ENCODE results near the gene MED26.
A peak's percentile ranks its signal among the peaks of the same experiment; 100 is the strongest.

MED26 gene

GRCh38 chr19:16650821-16651220 is 22.8 kb upstream of the MED26 start:
- H3K4me3 ChIP-seq (ENCODE audit: low read depth, low read length): no peak overlapping the region

GRCh38 chr19:16649734-16650133 is 21.7 kb upstream of the MED26 start:
- no peak overlapping the region for H3K4me3 ChIP-seq (ENCODE audit: low read depth, low read length)

- no peak overlapping the region for H3K4me3 ChIP-seq (ENCODE audit: low read depth, low read length)
Measured at GRCh38 chr19:16645140-16645539, 17.1 kb upstream of the MED26 start.

GRCh38 chr19:16641695-16642094 is 13.7 kb upstream of the MED26 start:
- H3K4me3 ChIP-seq (ENCODE audit: low read depth, low read length): no peak overlapping the region

GRCh38 chr19:16640951-16641350 is 12.9 kb upstream of the MED26 start:
- no peak overlapping the region for H3K4me3 ChIP-seq (ENCODE audit: low read depth, low read length)

GRCh38 chr19:16638666-16639065 is 10.7 kb upstream of the MED26 start:
- no peak overlapping the region for H3K4me3 ChIP-seq (ENCODE audit: low read depth, low read length)

GRCh38 chr19:16637535-16637934 is 9.5 kb upstream of the MED26 start:
- H3K4me3 ChIP-seq (ENCODE audit: low read depth, low read length): no peak overlapping the region

GRCh38 chr19:16631465-16631864 is 3.5 kb upstream of the MED26 start:
- H3K4me3 ChIP-seq (ENCODE audit: low read depth, low read length): no peak overlapping the region

- H3K4me3 ChIP-seq (ENCODE audit: low read depth, low read length): peak overlapping the region; percentile 80
Measured at GRCh38 chr19:16628984-16629691, 1.1 kb upstream of the MED26 start.

- H3K4me3 ChIP-seq (ENCODE audit: low read depth, low read length): peak overlapping the region; percentile 93
Measured at GRCh38 chr19:16627928-16628182, 149 bp downstream of the MED26 start.

- peak overlapping the region; percentile 93 for H3K4me3 ChIP-seq (ENCODE audit: low read depth, low read length)
Measured at GRCh38 chr19:16627193-16627927, 644 bp downstream of the MED26 start.

GRCh38 chr19:16626796-16627192 is 1.2 kb downstream of the MED26 start:
- peak overlapping the region; percentile 93 for H3K4me3 ChIP-seq (ENCODE audit: low read depth, low read length)

GRCh38 chr19:16625163-16625958 is 2.6 kb downstream of the MED26 start:
- H3K4me3 ChIP-seq (ENCODE audit: low read depth, low read length): no peak overlapping the region

- H3K4me3 ChIP-seq (ENCODE audit: low read depth, low read length): no peak overlapping the region
Measured at GRCh38 chr19:16624236-16624635, 3.8 kb downstream of the MED26 start.

- no peak overlapping the region for H3K4me3 ChIP-seq (ENCODE audit: low read depth, low read length)
Measured at GRCh38 chr19:16623576-16623975, 4.4 kb downstream of the MED26 start.

GRCh38 chr19:16623066-16623465 is 4.9 kb downstream of the MED26 start:
- no peak overlapping the region for H3K4me3 ChIP-seq (ENCODE audit: low read depth, low read length)

- H3K4me3 ChIP-seq (ENCODE audit: low read depth, low read length): no peak overlapping the region
Measured at GRCh38 chr19:16621165-16621800, 6.7 kb downstream of the MED26 start.

GRCh38 chr19:16620584-16620983 is 7.4 kb downstream of the MED26 start:
- H3K4me3 ChIP-seq (ENCODE audit: low read depth, low read length): no peak overlapping the region

GRCh38 chr19:16620018-16620417 is 8.0 kb downstream of the MED26 start:
- no peak overlapping the region for H3K4me3 ChIP-seq (ENCODE audit: low read depth, low read length)

GRCh38 chr19:16619457-16619856 is 8.5 kb downstream of the MED26 start:
- no peak overlapping the region for H3K4me3 ChIP-seq (ENCODE audit: low read depth, low read length)

- H3K4me3 ChIP-seq (ENCODE audit: low read depth, low read length): no peak overlapping the region
Measured at GRCh38 chr19:16618248-16618647, 9.8 kb downstream of the MED26 start.

Data from iPS-11a (cell line).